ENCODE measurements around the gene KDM2A.

DNA sequence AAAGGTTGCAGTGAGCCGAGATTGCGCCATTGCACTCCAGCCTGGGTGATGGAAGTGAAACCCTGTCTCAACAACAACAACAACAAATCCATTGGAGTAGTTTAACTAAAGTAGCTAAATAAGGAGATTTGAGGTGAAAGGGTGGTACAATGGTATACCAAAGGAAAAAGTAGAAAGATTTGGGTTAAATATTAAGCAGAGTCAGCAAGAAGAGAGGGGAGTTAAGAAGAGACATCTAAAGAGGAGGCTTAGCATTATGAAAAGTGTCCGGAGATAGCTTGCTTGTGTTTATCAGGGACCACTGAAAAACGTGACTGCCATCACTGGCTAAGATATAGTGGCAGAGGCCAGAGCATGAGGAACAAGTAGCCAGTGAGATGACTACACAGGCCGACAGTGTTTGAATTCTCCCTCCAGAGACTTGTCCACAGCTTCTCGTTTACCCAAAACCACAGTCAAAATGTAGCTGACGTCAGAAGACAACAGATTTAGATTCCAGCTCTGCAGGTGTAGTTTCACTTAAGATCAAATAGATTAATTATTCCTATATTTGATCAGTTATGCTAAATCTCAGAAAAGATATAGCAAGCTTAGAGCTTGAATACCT is 114.6 kb downstream of the KDM2A start:
- TF ChIP-seq, protein P1, sequence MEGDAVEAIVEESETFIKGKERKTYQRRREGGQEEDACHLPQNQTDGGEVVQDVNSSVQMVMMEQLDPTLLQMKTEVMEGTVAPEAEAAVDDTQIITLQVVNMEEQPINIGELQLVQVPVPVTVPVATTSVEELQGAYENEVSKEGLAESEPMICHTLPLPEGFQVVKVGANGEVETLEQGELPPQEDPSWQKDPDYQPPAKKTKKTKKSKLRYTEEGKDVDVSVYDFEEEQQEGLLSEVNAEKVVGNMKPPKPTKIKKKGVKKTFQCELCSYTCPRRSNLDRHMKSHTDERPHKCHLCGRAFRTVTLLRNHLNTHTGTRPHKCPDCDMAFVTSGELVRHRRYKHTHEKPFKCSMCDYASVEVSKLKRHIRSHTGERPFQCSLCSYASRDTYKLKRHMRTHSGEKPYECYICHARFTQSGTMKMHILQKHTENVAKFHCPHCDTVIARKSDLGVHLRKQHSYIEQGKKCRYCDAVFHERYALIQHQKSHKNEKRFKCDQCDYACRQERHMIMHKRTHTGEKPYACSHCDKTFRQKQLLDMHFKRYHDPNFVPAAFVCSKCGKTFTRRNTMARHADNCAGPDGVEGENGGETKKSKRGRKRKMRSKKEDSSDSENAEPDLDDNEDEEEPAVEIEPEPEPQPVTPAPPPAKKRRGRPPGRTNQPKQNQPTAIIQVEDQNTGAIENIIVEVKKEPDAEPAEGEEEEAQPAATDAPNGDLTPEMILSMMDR (conservative IDR thresholded peaks at IDR 0.05), result no peak
- no peak for TF ChIP-seq EZH2 (IDR thresholded peaks at IDR 0.05; ENCODE audit: low read depth)
